ENCODE results near the gene RPS19. TPM values are rescaled to one million over a fixed set of nuclear protein-coding genes. Genes with fewer than 3 reads are reported as not detected.

RPS19 gene
- polyA plus RNA-seq, 1 donor (not counting 4 experiments of a cell fraction or from before 2014, with no cell fraction given) = 2,290 TPM

DNA sequence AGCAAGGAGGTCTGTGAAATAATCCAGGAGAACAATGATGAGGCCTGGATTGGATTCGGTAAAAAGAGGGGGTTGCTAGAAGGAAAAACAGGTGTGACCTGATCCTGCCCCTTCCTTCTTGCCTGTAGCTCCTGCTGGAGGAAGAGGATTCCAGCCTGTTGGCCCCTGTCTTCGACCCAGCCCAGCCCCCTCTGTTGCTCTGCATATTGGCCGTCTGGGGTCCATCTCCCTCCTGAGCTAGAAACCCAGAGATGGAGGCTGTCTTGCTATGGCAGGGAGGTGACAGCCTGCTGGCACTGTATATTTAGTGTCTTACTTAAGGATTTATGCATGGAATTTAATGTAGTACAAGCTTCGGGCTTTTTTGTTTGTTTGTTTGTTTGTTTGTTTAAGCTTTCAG, 8.6 kb upstream of the RPS19 start:
- dilution Hi-C loops (cut with MboI; ENCODE audit: extremely low pct_ligation_motif_present, low sequenced_read_pairs) = no loop called here
- no peak overlapping the region for H2AFZ ChIP-seq (ENCODE audit: control insufficient read depth, low read length)
- H3K4me3 ChIP-seq (ENCODE audit: control insufficient read depth in 2 of 3, extremely low read depth in 1 of 3, insufficient read depth in 2 of 3, low read depth in 1 of 3, low read length in 3 of 3) = no peak overlapping the region
- H3K4me2 ChIP-seq (ENCODE audit: control insufficient read depth, extremely low read depth, insufficient read depth, low read depth, low read length) = no peak overlapping the region
- DNase-seq (ENCODE audit: low read depth, low spot score) (no peak), FAIRE-seq (no peak)
- H3K27ac ChIP-seq (ENCODE audit: control insufficient read depth, insufficient read depth, low read length) = no peak overlapping the region
- no peaks in the 10 kb centered on the region for H3K79me2 ChIP-seq (ENCODE audit: control insufficient read depth, insufficient read depth, low read length)
- H3K9ac ChIP-seq (ENCODE audit: control insufficient read depth, extremely low read depth, insufficient read depth, low read length) = no peak overlapping the region
- no peaks in the 10 kb centered on the region for H3K9me3 ChIP-seq (ENCODE audit: control insufficient read depth, low read depth, low read length)
- H3K36me3 ChIP-seq (ENCODE audit: control insufficient read depth in 2 of 2, extremely low read depth in 1 of 2, insufficient read depth in 2 of 2, low read length in 2 of 2) = no peaks in the 10 kb centered on the region
- H4K20me1 ChIP-seq (ENCODE audit: control insufficient read depth, extremely low read depth, insufficient read depth, low read length) = no peaks in the 10 kb centered on the region
- TF ChIP-seq CTCF (optimal IDR thresholded peaks at IDR 0.05 in 1 of 3, IDR thresholded peaks at IDR 0.05 in 1 of 3, conservative IDR thresholded peaks at IDR 0.05 in 1 of 3; ENCODE audit: extremely low read depth in 1 of 3, insufficient read depth in 2 of 3, low read length in 3 of 3) (no peak), EZH2 (IDR thresholded peaks at IDR 0.05; ENCODE audit: low read length) (no peak)
- peaks cover 24% of the 10 kb centered on the region for H3K27me3 ChIP-seq (ENCODE audit: control insufficient read depth, extremely low read depth, insufficient read depth, low read length)
- H3K4me1 ChIP-seq (ENCODE audit: control insufficient read depth, extremely low read depth, insufficient read depth, low read length) = no peaks in the 10 kb centered on the region
- no peaks in the 10 kb centered on the region for H3K9me1 ChIP-seq (ENCODE audit: control insufficient read depth, extremely low read depth, insufficient read depth, low read length)

GRCh38 chr19:41853344-41853743, 6.7 kb upstream of the RPS19 start:
- Histone ChIP-seq H3K9me1 (ENCODE audit: control insufficient read depth, extremely low read depth, insufficient read depth, low read length) (no peaks in the 10 kb centered on the region), H3K79me2 (ENCODE audit: control insufficient read depth, insufficient read depth, low read length) (no peaks in the 10 kb centered on the region), H3K27me3 (ENCODE audit: control insufficient read depth, extremely low read depth, insufficient read depth, low read length) (peaks cover 24% of the 10 kb centered on the region), H3K36me3 (ENCODE audit: control insufficient read depth in 2 of 2, extremely low read depth in 1 of 2, insufficient read depth in 2 of 2, low read length in 2 of 2) (no peaks in the 10 kb centered on the region), H3K4me2 (ENCODE audit: control insufficient read depth, extremely low read depth, insufficient read depth, low read depth, low read length) (no peak overlapping the region), H3K4me3 (ENCODE audit: control insufficient read depth in 2 of 3, extremely low read depth in 1 of 3, insufficient read depth in 2 of 3, low read depth in 1 of 3, low read length in 3 of 3) (no peak overlapping the region), H4K20me1 (ENCODE audit: control insufficient read depth, extremely low read depth, insufficient read depth, low read length) (no peaks in the 10 kb centered on the region), H3K9me3 (ENCODE audit: control insufficient read depth, low read depth, low read length) (no peaks in the 10 kb centered on the region), H2AFZ (ENCODE audit: control insufficient read depth, low read length) (no peak overlapping the region), H3K27ac (ENCODE audit: control insufficient read depth, insufficient read depth, low read length) (no peak overlapping the region), H3K4me1 (ENCODE audit: control insufficient read depth, extremely low read depth, insufficient read depth, low read length) (no peaks in the 10 kb centered on the region), H3K9ac (ENCODE audit: control insufficient read depth, extremely low read depth, insufficient read depth, low read length) (no peak overlapping the region)
- TF ChIP-seq EZH2 (IDR thresholded peaks at IDR 0.05; ENCODE audit: low read length) = no peak
- no peak for TF ChIP-seq CTCF (optimal IDR thresholded peaks at IDR 0.05 in 1 of 3, IDR thresholded peaks at IDR 0.05 in 1 of 3, conservative IDR thresholded peaks at IDR 0.05 in 1 of 3; ENCODE audit: extremely low read depth in 1 of 3, insufficient read depth in 2 of 3, low read length in 3 of 3)
- DNase-seq (ENCODE audit: low read depth, low spot score) (no peak), FAIRE-seq (no peak)
- dilution Hi-C loops (cut with MboI; ENCODE audit: extremely low pct_ligation_motif_present, low sequenced_read_pairs) = no loop called here

All from keratinocyte (primary cell).